MCF 10A (cell line): Measurements from ENCODE around the gene PPP1R12A. TPM values are rescaled to one million over a fixed set of nuclear protein-coding genes. Genes with fewer than 3 reads are reported as not detected.

ENCODE experiments used
- BruUV-seq: library from RNA; stranded (reverse); fragments of 400-500 nt; replicated peaks from 2 replicates; lab custom pipeline; 2021; lab: Mats Ljungman, UMichigan
- CTCF ChIA-PET: fragments of 300-600 bp; sonication (Branson Sonifier 250); formaldehyde crosslinking; extraction: SDS; loops from one replicate; lab custom pipeline; 2021; ENCODE audit warnings: antibody characterized with exemption, inconsistent platforms; lab: Yijun Ruan, JAX
- POLR2A ChIA-PET: fragments of 300-600, 350-650 bp; sonication (Branson Sonifier 250); formaldehyde crosslinking; extraction: SDS; loops from one replicate; lab custom pipeline; 2020; ENCODE audit warnings: antibody characterized with exemption, inconsistent platforms; lab: Yijun Ruan, JAX
- DNase-seq: peaks from one replicate; pipeline ENCODE4 v3.0.0-alpha.2; 2018; ENCODE audit not compliant: unreplicated experiment
- H3K27ac Mint-ChIP-seq: one replicate; pipeline ENCODE4 v1.8.0; 2022; ENCODE audit warnings: mild to moderate bottlenecking, low read depth, mixed read lengths; ENCODE audit not compliant: unreplicated experiment
- H3K27me3 Mint-ChIP-seq: one replicate; pipeline ENCODE4 v1.8.0; 2022; ENCODE audit warnings: mixed read lengths; ENCODE audit not compliant: insufficient read depth, unreplicated experiment
- H3K36me3 Mint-ChIP-seq: one replicate; pipeline ENCODE4 v1.8.0; 2022; ENCODE audit warnings: mild to moderate bottlenecking, moderate library complexity, mixed read lengths; ENCODE audit not compliant: insufficient read depth, unreplicated experiment
- H3K4me1 Mint-ChIP-seq: one replicate; pipeline ENCODE4 v1.8.0; 2022; ENCODE audit warnings: mixed read lengths; ENCODE audit not compliant: insufficient read depth, unreplicated experiment
- H3K4me3 Mint-ChIP-seq: one replicate; pipeline ENCODE4 v1.8.0; 2022; ENCODE audit warnings: mild to moderate bottlenecking, moderate library complexity, mixed read lengths; ENCODE audit not compliant: unreplicated experiment
- H3K9me3 Mint-ChIP-seq: one replicate; pipeline ENCODE4 v1.8.0; 2022; ENCODE audit warnings: mixed read lengths; ENCODE audit not compliant: unreplicated experiment
- CTCF ChIP-seq: fragments of 200-600 bp; IDR thresholded peaks from one replicate; pipeline ENCODE4 v1.8.0; 2022; ENCODE audit warnings: antibody characterized with exemption, mild to moderate bottlenecking; ENCODE audit not compliant: unreplicated experiment
- intact Hi-C: fragments of 100-400 bp; cut with micrococcal nuclease; formaldehyde crosslinking; loops from 2 replicates; pipeline ENCODE4 v1.14.1; 2022
- total RNA-seq: library from RNA; stranded (reverse); gene quantifications from 2 replicates; pipeline ENCODE4 v1.2.3, GENCODE V29; 2022

PPP1R12A gene
- total RNA-seq, 1 experiment from 2014 or later = 78.0 TPM

- no peak for TF ChIP-seq CTCF
- Mint-ChIP-seq H3K27me3 (no peaks in the 10 kb centered on the region), H3K4me1 (peaks cover 7% of the 10 kb centered on the region), H3K9me3 (no peaks in the 10 kb centered on the region), H3K4me3 (no peak overlapping the region), H3K36me3 (peaks cover 17% of the 10 kb centered on the region), H3K27ac (no peak overlapping the region)
- POLR2A ChIA-PET = no interaction called here
- CTCF ChIA-PET = no interaction called here
- DNase-seq = no peak
- no TSS peak for BruUV-seq
- intact Hi-C loops = loop anchor here (10.0 kb wide), 2 partner anchors 106 to 174 kb away; no protein-coding TSS in a partner anchor
These were observed 3.9 kb upstream of the PPP1R12A start for GRCh38 chr12:79938843-79939242.

- H3K9me3 Mint-ChIP-seq = no peaks in the 10 kb centered on the region
- peak overlapping the region; percentile 92 for H3K4me3 Mint-ChIP-seq
- intact Hi-C loops = loop anchor here (10.0 kb wide), 2 partner anchors 108 to 172 kb away; no protein-coding TSS in a partner anchor
- H3K4me1 Mint-ChIP-seq = peaks cover 7% of the 10 kb centered on the region
- POLR2A ChIA-PET = interaction anchor here (0.6 to 1.2 kb wide), 6 partner anchors 16 to 524 kb away, joined by 3 to 4 read pairs (median 3); no protein-coding TSS in a partner anchor
- H3K27me3 Mint-ChIP-seq = no peaks in the 10 kb centered on the region
- H3K27ac Mint-ChIP-seq = no peak overlapping the region
- CTCF ChIA-PET = interaction anchor here (1.6 kb wide), 2 partner anchors 49 to 250 kb away, joined by 3 to 7 read pairs; no protein-coding TSS in a partner anchor
- peaks cover 17% of the 10 kb centered on the region for H3K36me3 Mint-ChIP-seq
- no peak for TF ChIP-seq CTCF
- no TSS peak for BruUV-seq
- DNase-seq = no peak
These were observed 1.8 kb upstream of the PPP1R12A start for GRCh38 chr12:79936670-79937069.

DNA sequence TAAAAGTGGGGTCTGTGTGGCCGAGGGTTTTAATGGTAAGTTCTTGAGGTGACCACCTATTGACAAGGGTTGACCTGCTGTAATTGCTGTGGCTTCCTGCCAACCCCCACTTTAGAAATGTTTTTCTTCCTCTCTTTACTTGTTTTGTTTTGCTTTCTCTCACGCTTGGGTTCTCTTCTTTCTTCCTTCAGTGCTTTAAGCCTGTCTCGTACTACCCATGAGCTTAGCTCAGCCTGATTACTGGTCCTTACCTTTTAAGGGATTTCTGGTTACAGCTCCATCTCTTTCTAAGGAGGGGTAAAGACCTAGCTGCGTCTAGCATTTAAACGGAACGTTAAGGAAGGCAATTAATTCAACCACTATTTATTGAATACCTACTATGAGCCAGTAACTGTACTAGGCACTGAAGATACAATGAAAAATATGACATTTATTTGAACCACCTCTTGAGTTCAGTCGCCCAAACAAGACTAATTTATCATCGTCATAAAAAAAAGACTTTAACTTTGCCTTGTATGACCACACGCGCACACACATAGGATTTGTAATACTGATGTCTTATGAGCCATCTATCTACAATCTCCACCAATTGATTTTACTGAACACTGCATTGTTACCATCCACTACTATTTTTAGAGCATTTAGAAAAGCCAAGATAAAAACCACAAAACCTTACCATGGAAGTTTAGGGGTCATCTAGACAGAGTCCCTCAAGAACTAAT lies 888 bp upstream of the PPP1R12A start:
- H3K36me3 Mint-ChIP-seq = peaks cover 17% of the 10 kb centered on the region
- DNase-seq = no peak
- no peaks in the 10 kb centered on the region for H3K27me3 Mint-ChIP-seq
- H3K9me3 Mint-ChIP-seq = no peaks in the 10 kb centered on the region
- ChIA-PET CTCF (interaction anchor here (0.6 to 1.6 kb wide), 6 partner anchors 48 to 1649 kb away, joined by 3 to 7 read pairs (median 3); no protein-coding TSS in a partner anchor), POLR2A (interaction anchor here (0.6 to 3.3 kb wide), 8 partner anchors 8 to 1571 kb away, joined by 3 to 42 read pairs (median 3); partner anchors contain the start of gene PAWR)
- peak overlapping the region; percentile 96 for H3K27ac Mint-ChIP-seq
- H3K4me3 Mint-ChIP-seq = peak overlapping the region; percentile 92
- no peak for TF ChIP-seq CTCF
- peaks cover 10% of the 10 kb centered on the region for H3K4me1 Mint-ChIP-seq
- intact Hi-C loops = loop anchor here (1.0 to 10.0 kb wide), 3 partner anchors 109 to 244 kb away; no protein-coding TSS in a partner anchor
- TSS peak; percentile 82 for BruUV-seq
